BE2C (cell line): ENCODE measurements around the gene CXCL17.
"Not testable (repeated sequence)": the region's sequence is repeated elsewhere in the genome, so short reads cannot be mapped to it uniquely, and the experiment has no call there.

Source experiments
- DNase-seq: peaks from one replicate; pipeline ENCODE4 v3.0.0-alpha.2; 2020
- H3K27me3 ChIP-seq: fragments of 250-450 bp; sonication (Bioruptor Pico); 2 replicates; pipeline ENCODE4 v1.5.1; 2020; ENCODE audit warnings: mild to moderate bottlenecking
- H3K36me3 ChIP-seq: fragments of 250-450 bp; sonication (Bioruptor Pico); 2 replicates; pipeline ENCODE4 v1.5.1; 2020; ENCODE audit warnings: mild to moderate bottlenecking
- H3K4me1 ChIP-seq: fragments of 250-450 bp; sonication (Bioruptor Pico); 2 replicates; pipeline ENCODE4 v1.5.1; 2020
- H3K4me3 ChIP-seq: 2 replicates; pipeline ENCODE4 v1.5.1; 2011; ENCODE audit warnings: low read depth, low read length
- H3K9me3 ChIP-seq: fragments of 250-450 bp; sonication (Bioruptor Pico); 2 replicates; pipeline ENCODE4 v1.5.1; 2020
- TF ChIP-seq, protein P1 (sequence below): IDR thresholded peaks from 2 replicates; pipeline ENCODE4 v1.5.1; 2012; ENCODE audit warnings: mild to moderate bottlenecking, low read depth, low read length

CXCL17 gene

DNA sequence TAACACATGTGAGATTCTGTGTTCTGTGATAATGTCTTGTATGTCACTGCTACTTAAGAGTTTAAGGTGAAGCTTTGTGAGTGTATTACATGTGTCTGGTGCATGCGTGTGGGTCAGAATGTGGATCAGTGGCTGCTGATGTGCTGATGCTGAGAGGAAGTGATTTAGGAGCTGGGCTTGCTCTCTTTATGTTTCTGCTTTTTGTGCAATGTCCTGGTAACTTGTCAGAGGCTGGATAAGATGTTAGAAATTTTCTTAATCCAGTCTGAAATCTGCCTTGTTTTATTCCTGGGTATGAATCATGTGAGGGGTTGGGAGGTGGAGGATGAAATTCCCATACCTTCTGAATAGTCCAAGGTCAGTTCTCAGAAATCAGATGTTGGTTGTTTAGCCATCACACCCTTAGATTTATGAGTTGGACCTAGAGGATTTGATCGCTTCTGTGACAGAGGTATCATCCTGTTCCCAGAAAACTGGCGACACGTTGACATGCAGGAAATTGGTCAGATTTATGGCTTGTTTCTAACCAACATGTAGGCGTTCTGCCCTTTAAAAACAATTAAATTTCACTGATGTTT lies 24.5 kb upstream of the CXCL17 start:
- no peak for DNase-seq
- Histone ChIP-seq H3K27me3 (peaks cover 23% of the 10 kb centered on the region), H3K9me3 (no peaks in the 10 kb centered on the region), H3K4me3 (no peak overlapping the region), H3K4me1 (no peaks in the 10 kb centered on the region), H3K36me3 (no peaks in the 10 kb centered on the region)
- TF ChIP-seq, protein P1, sequence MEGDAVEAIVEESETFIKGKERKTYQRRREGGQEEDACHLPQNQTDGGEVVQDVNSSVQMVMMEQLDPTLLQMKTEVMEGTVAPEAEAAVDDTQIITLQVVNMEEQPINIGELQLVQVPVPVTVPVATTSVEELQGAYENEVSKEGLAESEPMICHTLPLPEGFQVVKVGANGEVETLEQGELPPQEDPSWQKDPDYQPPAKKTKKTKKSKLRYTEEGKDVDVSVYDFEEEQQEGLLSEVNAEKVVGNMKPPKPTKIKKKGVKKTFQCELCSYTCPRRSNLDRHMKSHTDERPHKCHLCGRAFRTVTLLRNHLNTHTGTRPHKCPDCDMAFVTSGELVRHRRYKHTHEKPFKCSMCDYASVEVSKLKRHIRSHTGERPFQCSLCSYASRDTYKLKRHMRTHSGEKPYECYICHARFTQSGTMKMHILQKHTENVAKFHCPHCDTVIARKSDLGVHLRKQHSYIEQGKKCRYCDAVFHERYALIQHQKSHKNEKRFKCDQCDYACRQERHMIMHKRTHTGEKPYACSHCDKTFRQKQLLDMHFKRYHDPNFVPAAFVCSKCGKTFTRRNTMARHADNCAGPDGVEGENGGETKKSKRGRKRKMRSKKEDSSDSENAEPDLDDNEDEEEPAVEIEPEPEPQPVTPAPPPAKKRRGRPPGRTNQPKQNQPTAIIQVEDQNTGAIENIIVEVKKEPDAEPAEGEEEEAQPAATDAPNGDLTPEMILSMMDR = no peak

DNA sequence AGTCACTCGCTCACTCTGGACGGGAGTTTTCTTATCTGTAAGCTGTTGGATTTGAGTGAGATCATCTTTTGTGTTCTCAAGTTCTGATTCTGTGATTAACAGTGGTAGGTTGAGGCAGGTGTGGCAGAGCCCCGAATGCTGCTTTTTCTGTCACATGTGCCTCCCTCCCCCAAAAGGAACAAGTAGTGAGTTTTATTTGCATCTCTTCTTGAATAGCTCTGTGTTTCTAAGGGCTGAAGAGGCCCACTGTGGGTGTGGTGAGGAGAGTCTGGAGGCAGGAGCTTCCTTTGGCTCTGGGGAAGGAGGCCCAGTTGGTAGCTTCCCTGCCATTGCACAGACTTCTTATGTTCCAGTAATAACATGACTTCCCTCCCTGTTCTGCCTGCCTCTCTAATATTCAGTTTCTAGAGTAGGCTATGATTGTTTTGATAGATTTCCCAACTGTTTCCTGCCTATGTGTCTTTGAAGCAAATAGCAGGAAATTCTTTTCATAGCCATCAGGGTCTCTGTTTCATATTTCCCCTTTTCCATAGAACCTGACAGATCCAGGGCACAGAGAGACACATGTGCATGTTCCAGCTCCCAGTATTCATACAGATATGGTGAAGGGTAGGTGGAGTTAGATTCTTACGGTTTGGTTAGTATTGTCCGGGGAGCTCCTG lies 23.9 kb upstream of the CXCL17 start:
- Histone ChIP-seq H3K36me3 (no peaks in the 10 kb centered on the region), H3K27me3 (peaks cover 17% of the 10 kb centered on the region), H3K9me3 (no peaks in the 10 kb centered on the region), H3K4me3 (no peak overlapping the region), H3K4me1 (no peaks in the 10 kb centered on the region)
- DNase-seq = no peak
- TF ChIP-seq, protein P1 = no peak

DNA sequence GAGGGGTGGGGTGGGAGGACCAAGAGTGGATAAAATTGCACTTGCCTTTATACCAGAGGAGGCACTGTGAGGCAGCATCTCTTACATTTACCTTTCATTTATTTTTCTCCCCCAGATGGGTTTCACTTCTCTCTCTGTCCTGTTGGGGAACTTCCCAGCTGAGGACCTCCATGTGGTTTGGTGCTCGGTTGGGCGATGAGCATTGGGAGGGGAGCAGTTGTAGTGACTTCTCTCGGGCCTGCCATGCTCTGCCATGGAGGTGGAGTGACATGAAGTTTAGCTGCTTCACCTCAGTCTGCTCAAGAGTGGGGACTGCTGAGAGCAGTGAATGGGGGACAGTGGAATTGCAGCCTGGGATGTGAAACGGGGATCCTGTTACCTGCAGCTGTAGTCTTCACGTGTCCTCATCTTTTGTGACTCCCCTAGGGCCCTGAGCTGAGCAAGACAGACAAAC lies 23.1 kb upstream of the CXCL17 start:
- Histone ChIP-seq H3K36me3 (no peaks in the 10 kb centered on the region), H3K9me3 (no peaks in the 10 kb centered on the region), H3K27me3 (peaks cover 9% of the 10 kb centered on the region), H3K4me3 (no peak overlapping the region), H3K4me1 (no peaks in the 10 kb centered on the region)
- TF ChIP-seq, protein P1 = no peak
- DNase-seq = no peak

DNA sequence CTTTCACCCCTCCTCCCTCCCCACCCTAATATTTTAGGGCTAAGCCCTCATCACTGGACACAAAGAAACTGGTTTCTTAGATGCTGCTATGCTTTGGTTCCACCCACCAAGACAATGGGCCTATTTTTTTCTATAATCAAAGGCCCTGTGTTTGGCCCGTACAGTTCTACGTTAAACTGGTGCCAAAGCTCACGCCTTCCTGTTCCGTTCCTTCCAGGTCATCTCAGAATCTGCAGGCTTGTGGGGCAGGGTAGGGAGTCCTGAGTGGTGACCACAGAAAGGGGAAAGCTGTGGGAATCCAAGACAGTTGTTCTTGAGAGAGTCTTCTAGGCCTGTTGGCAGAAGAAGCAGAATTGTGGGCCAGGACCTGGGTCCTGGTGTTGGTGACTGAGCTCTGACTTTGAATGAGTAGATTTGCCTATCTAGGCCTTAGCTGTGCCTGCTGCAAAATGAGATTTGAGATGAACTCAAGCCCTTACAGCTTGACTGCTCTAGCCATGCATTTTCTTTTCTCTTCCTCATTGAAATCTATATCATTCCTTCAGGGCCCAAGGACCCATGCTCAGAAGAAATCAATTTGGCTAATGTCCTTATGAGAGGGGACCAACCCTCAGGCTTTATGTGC lies 19.1 kb upstream of the CXCL17 start:
- TF ChIP-seq, protein P1 = no peak
- no peak for DNase-seq
- H3K4me1 ChIP-seq = no peaks in the 10 kb centered on the region

DNA sequence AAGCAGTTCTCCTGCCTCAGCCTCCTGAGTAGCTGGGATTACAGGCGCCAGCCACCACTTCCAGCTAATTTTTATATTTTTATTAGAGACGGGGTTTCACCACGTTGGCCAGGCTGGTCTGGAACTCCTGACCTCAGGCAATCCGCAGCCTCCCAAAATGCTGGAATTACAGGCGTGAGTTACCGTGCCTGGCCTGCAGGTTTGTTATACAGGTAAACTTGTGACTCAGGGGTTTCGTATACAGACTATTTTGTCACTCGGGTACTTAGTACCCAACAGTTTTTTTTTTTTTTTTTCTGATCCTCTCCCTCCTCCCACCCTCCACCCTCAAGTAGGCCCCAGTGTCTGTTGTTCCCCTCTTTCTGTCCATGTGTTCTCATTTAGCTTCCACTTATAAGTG lies 18.5 kb upstream of the CXCL17 start:
- not testable (repeated sequence) for DNase-seq, H3K27me3 ChIP-seq, H3K4me1 ChIP-seq, H3K9me3 ChIP-seq, H3K4me3 ChIP-seq, H3K36me3 ChIP-seq

More for the DNA sequence above, 19.1 kb upstream of the CXCL17 start:
- H3K36me3 ChIP-seq = no peaks in the 10 kb centered on the region
- no peak overlapping the region for H3K4me3 ChIP-seq
- peaks cover 3% of the 10 kb centered on the region; the same call in 1 of the 2 replicates for H3K27me3 ChIP-seq
- no peaks in the 10 kb centered on the region for H3K9me3 ChIP-seq

DNA sequence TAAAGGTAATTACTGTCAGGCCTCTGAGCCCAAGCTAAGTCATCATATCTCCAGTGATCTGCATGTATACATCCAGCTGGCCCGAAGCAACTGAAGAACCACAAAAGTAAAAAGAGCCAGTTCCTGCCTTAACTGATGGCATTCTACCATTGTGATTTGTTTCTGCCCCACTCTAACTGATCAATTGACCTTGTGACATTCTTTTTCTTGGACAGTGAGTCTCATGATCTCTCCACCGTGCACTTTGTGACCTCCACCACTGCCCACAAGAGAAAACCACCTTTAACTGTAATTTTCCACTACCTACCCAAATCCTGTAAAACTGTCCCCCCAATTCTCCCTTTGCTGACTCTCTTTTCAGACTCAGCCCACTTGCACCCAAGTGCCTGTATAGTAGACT lies 17.2 kb upstream of the CXCL17 start:
- Histone ChIP-seq H3K4me3 (no peak overlapping the region), H3K4me1 (no peaks in the 10 kb centered on the region), H3K36me3 (no peaks in the 10 kb centered on the region), H3K9me3 (no peaks in the 10 kb centered on the region), H3K27me3 (peaks cover 15% of the 10 kb centered on the region)
- TF ChIP-seq, protein P1 = no peak
- no peak for DNase-seq
